Vagina (tissue), 2 donors: ENCODE results near the gene CA4.

Source experiments
- CTCF ChIP-seq, 3 experiments: fragments of 450-650 bp in 2 of 3; fragments of 200-600 bp in 1 of 3; sonication (generic) in 1 of 3; IDR thresholded peaks; one replicate each; pipeline ENCODE4 v1.5.1; 2017 to 2019; ENCODE audit warnings: antibody characterized with exemption in 3 of 3, mild to moderate bottlenecking in 2 of 3, moderate library complexity in 2 of 3
- POLR2A ChIP-seq, 2 donors: fragments of 450-650 bp; IDR thresholded peaks; one replicate each; pipeline ENCODE4 v1.6.1; 2017; ENCODE audit warnings: antibody characterized with exemption in 2 of 2, mild to moderate bottlenecking in 2 of 2, moderate library complexity in 2 of 2
- POLR2AphosphoS5 ChIP-seq, 2 donors: sonication (generic); formaldehyde crosslinking; IDR thresholded peaks; one replicate each; pipeline ENCODE4 v1.9.0; 2017; ENCODE audit warnings: antibody characterized with exemption in 2 of 2, mild to moderate bottlenecking in 2 of 2, low read depth in 1 of 2; ENCODE audit not compliant: insufficient read depth in 1 of 2

GRCh38 chr17:60137731-60138130 lies 12.0 kb upstream of the CA4 start:
- TF ChIP-seq POLR2A (IDR thresholded peaks at IDR 0.05) (no peak), CTCF (IDR thresholded peaks at IDR 0.05) (no peak), POLR2AphosphoS5 (IDR thresholded peaks at IDR 0.05; ENCODE audit: insufficient read depth in 1 of 2, low read depth in 1 of 2) (no peak)
